Measurements from ENCODE around the gene NUDT15.

Gene NUDT15

DNA sequence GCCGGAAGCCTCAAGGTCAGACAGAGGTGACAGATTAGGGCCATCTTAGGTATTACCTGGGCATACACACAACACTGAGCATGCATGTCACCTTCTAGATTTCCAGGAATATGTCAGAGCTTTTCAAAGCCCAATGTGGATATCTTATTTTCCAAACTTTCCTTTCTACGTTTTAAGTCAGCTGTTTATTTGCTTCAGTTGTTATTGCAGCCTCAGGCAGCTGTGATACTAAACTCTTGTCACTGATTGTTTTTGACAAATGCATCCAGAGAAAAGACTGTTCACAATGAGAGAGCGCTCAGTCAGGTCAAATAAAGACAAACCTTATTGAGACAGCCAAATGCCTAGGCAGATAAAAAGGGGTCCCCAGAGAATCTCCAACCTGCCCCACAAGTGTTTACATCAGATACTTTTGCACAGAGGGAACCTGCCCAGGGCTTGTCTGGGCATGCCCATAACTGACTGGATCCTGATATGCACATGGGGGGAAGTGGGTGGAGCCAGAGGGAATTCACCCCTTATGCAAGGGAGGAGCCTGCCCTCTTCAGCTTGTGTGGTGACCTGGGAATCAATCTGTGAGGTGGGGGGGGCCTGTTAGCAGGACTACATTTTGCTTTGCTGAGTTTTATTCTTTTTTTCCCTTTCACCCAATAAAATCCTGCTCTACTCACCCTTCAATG lies 28.9 kb downstream of the NUDT15 start:
- Histone ChIP-seq H3K4me3 (ENCODE audit: low read depth in 1 of 5, low read length in 5 of 5) (no peak overlapping the region), H3K9ac (ENCODE audit: low read length in 5 of 5) (no peak overlapping the region), H3K27me3 (ENCODE audit: control insufficient read depth in 5 of 5, insufficient read depth in 4 of 5, low read length in 5 of 5) (no peaks in the 10 kb centered on the region), H3K36me3 (ENCODE audit: control insufficient read depth in 5 of 5, insufficient read depth in 5 of 5, low read length in 5 of 5) (peaks cover 21 to 44% (median 36%) of the 10 kb centered on the region in 5 donors), H3K4me1 (ENCODE audit: control insufficient read depth in 5 of 5, insufficient read depth in 5 of 5, low read length in 5 of 5) (no peaks in the 10 kb centered on the region), H3K27ac (ENCODE audit: low read depth, low read length) (no peak overlapping the region), H3K9me3 (ENCODE audit: control insufficient read depth in 5 of 5, low read length in 5 of 5) (peaks cover 18 to 41% (median 37%) of the 10 kb centered on the region in 5 donors)

DNA sequence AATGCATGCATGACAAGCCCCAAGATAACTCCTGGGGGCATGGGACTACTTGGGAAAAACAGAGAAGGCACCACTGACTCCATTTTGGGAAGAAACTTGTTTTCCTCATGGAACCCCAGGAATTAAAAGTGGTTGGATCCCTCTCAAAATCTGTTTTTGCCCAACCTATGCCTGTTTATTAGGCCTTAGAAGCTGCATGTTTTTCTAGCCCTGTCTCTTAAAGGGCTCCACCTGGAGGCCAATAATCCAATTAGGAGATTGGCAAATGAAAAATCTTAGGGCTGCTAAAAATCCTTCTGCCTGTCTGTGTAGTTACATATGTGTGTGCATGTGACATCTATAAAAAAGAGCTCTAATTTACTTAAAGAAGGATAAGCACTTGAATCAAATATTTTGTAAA lies 30.5 kb downstream of the NUDT15 start:
- Histone ChIP-seq H3K27ac (ENCODE audit: low read depth, low read length) (no peak overlapping the region), H3K9me3 (ENCODE audit: control insufficient read depth in 5 of 5, low read length in 5 of 5) (peaks cover 18 to 48% (median 38%) of the 10 kb centered on the region in 5 donors), H3K36me3 (ENCODE audit: control insufficient read depth in 5 of 5, insufficient read depth in 5 of 5, low read length in 5 of 5) (peaks cover 34 to 60% (median 52%) of the 10 kb centered on the region in 5 donors), H3K4me1 (ENCODE audit: control insufficient read depth in 5 of 5, insufficient read depth in 5 of 5, low read length in 5 of 5) (no peaks in the 10 kb centered on the region), H3K27me3 (ENCODE audit: control insufficient read depth in 5 of 5, insufficient read depth in 4 of 5, low read length in 5 of 5) (no peaks in the 10 kb centered on the region), H3K4me3 (ENCODE audit: low read depth in 1 of 5, low read length in 5 of 5) (peak overlapping the region in 2 of 5 donors; percentile 23 to 47), H3K9ac (ENCODE audit: low read length in 5 of 5) (no peak overlapping the region)

DNA sequence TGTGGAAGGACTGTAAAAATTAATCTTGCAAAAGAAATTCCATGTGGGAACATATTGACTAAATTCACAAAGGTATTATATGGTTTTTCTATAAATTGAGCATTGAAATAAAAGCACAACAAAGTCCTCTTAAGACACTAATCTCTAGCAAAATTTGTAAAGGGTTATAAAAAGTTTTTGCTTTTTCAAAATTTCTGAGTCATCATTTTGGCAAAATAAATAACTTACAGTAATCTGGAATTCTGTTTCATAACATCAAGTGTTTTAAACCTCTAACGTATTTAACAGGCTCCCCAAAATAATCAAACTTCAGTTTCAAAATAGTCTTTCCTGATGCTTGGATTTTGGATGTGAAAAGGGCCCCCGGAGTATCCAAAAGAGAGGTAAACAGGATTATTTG lies 31.4 kb downstream of the NUDT15 start:
- Histone ChIP-seq H3K36me3 (ENCODE audit: control insufficient read depth in 5 of 5, insufficient read depth in 5 of 5, low read length in 5 of 5) (peaks cover 39 to 67% (median 59%) of the 10 kb centered on the region in 5 donors), H3K4me1 (ENCODE audit: control insufficient read depth in 5 of 5, insufficient read depth in 5 of 5, low read length in 5 of 5) (no peaks in the 10 kb centered on the region)

DNA sequence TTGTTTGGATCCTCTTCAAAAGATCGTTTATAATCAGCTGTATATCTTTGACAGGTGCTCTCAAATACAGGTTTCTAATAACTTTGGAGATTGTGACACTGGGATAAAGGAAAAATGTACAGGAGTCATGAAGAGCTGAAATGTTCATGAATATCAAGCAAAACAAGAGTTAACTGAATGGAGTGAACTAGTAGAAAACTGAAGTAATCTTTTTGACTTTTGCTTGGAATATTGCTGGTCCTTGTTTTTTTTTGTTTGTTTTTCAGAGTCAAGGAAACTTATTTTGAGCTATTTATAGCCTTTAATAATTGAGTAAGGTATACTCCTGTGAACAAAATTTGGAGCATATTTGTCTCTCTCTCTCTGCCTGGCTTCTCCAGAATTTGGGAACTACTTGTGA lies 32.0 kb downstream of the NUDT15 start:
- no peaks in the 10 kb centered on the region for H3K27me3 ChIP-seq (ENCODE audit: control insufficient read depth in 5 of 5, insufficient read depth in 4 of 5, low read length in 5 of 5)
- no peak overlapping the region for H3K9ac ChIP-seq (ENCODE audit: low read length in 5 of 5)
- H3K4me1 ChIP-seq (ENCODE audit: control insufficient read depth in 5 of 5, insufficient read depth in 5 of 5, low read length in 5 of 5): no peaks in the 10 kb centered on the region
- H3K9me3 ChIP-seq (ENCODE audit: control insufficient read depth in 5 of 5, low read length in 5 of 5): peaks cover 18 to 48% (median 38%) of the 10 kb centered on the region in 5 donors
- H3K4me3 ChIP-seq (ENCODE audit: low read depth in 1 of 5, low read length in 5 of 5): no peak overlapping the region
- no peak overlapping the region for H3K27ac ChIP-seq (ENCODE audit: low read depth, low read length)
- peaks cover 44 to 72% (median 65%) of the 10 kb centered on the region in 5 donors for H3K36me3 ChIP-seq (ENCODE audit: control insufficient read depth in 5 of 5, insufficient read depth in 5 of 5, low read length in 5 of 5)

More for the DNA sequence above, 31.4 kb downstream of the NUDT15 start:
- Histone ChIP-seq H3K27me3 (ENCODE audit: control insufficient read depth in 5 of 5, insufficient read depth in 4 of 5, low read length in 5 of 5) (no peaks in the 10 kb centered on the region), H3K9me3 (ENCODE audit: control insufficient read depth in 5 of 5, low read length in 5 of 5) (peaks cover 18 to 48% (median 38%) of the 10 kb centered on the region in 5 donors), H3K27ac (ENCODE audit: low read depth, low read length) (no peak overlapping the region), H3K4me3 (ENCODE audit: low read depth in 1 of 5, low read length in 5 of 5) (no peak overlapping the region), H3K9ac (ENCODE audit: low read length in 5 of 5) (no peak overlapping the region)

DNA sequence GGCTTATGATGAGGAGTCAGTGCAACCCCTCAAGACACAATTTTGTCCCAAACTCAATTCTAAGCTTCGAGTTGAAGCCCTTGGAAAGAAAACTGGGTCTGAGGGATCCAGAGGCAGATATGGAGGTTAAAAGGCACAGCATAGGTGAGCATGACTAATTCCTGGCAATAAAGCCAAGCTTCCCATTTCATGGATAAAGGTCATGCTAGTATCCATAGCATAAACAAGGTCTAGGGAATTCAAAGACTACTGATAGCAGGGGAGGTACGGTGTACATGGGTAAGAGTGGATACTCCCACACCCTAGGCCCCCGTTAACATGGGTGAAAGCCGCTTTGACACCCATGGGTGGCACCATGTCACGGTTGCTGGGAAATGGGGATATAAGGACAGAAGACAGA lies 33.4 kb downstream of the NUDT15 start:
- Histone ChIP-seq H3K27ac (ENCODE audit: low read depth, low read length) (no peak overlapping the region), H3K36me3 (ENCODE audit: control insufficient read depth in 5 of 5, insufficient read depth in 5 of 5, low read length in 5 of 5) (peaks cover 52 to 77% (median 73%) of the 10 kb centered on the region in 5 donors), H3K4me1 (ENCODE audit: control insufficient read depth in 5 of 5, insufficient read depth in 5 of 5, low read length in 5 of 5) (no peaks in the 10 kb centered on the region), H3K9ac (ENCODE audit: low read length in 5 of 5) (no peak overlapping the region), H3K27me3 (ENCODE audit: control insufficient read depth in 5 of 5, insufficient read depth in 4 of 5, low read length in 5 of 5) (no peaks in the 10 kb centered on the region), H3K9me3 (ENCODE audit: control insufficient read depth in 5 of 5, low read length in 5 of 5) (peaks cover 18 to 48% (median 38%) of the 10 kb centered on the region in 5 donors), H3K4me3 (ENCODE audit: low read depth in 1 of 5, low read length in 5 of 5) (peak overlapping the region in 4 of 5 donors; percentile 22 to 46 (median 38))

DNA sequence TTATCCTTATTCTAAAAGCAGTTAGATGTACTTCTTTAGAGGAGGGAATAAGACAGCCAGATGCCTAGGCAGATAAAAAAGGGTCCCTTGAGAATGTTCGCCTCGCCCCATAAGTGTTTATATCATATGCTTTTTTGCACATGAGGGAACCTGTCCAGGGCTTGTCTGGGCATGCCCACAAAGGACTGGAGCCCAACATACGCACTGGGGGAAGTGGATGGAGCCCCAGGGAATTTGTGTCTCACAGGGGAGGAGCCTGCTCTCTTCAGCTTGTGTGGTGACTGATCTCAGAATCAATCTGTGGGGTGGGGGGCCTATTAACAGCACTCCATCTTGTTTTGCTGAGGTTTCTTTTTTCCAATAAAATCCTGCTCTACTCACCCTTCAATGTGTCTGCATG lies 34.8 kb downstream of the NUDT15 start:
- Histone ChIP-seq H3K9me3 (ENCODE audit: control insufficient read depth in 5 of 5, low read length in 5 of 5) (peaks cover 18 to 47% (median 38%) of the 10 kb centered on the region in 5 donors), H3K27me3 (ENCODE audit: control insufficient read depth in 5 of 5, insufficient read depth in 4 of 5, low read length in 5 of 5) (no peaks in the 10 kb centered on the region), H3K36me3 (ENCODE audit: control insufficient read depth in 5 of 5, insufficient read depth in 5 of 5, low read length in 5 of 5) (peaks cover 52 to 81% (median 76%) of the 10 kb centered on the region in 5 donors), H3K4me3 (ENCODE audit: low read depth in 1 of 5, low read length in 5 of 5) (peak overlapping the region in 1 of 5 donors; percentile 32), H3K27ac (ENCODE audit: low read depth, low read length) (no peak overlapping the region), H3K9ac (ENCODE audit: low read length in 5 of 5) (no peak overlapping the region), H3K4me1 (ENCODE audit: control insufficient read depth in 5 of 5, insufficient read depth in 5 of 5, low read length in 5 of 5) (no peaks in the 10 kb centered on the region)

DNA sequence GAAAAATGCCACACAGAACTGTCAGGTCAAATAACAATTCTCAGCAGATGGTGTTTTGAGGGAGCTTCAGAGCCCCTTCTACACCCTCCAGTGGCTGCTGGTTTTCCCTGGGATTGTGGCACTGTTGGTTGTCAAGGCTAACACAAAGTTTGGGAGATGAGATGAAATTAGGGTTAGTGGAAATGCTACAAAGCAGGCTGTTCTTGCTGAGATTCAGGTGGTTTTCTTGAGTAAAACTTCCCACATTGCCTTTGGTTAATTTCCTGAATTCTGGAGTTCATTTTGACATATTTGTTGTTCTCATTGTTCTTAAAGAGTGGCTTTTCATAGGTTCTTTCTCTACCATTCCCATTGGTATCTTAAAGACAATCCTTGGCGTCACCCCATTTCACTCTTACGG lies 35.3 kb downstream of the NUDT15 start:
- no peak overlapping the region for H3K4me3 ChIP-seq (ENCODE audit: low read depth in 1 of 5, low read length in 5 of 5)
- H3K27me3 ChIP-seq (ENCODE audit: control insufficient read depth in 5 of 5, insufficient read depth in 4 of 5, low read length in 5 of 5): no peaks in the 10 kb centered on the region
- peaks cover 15 to 42% (median 34%) of the 10 kb centered on the region in 5 donors for H3K9me3 ChIP-seq (ENCODE audit: control insufficient read depth in 5 of 5, low read length in 5 of 5)
- H3K36me3 ChIP-seq (ENCODE audit: control insufficient read depth in 5 of 5, insufficient read depth in 5 of 5, low read length in 5 of 5): peaks cover 50 to 77% (median 74%) of the 10 kb centered on the region in 5 donors
- no peak overlapping the region for H3K9ac ChIP-seq (ENCODE audit: low read length in 5 of 5)
- H3K4me1 ChIP-seq (ENCODE audit: control insufficient read depth in 5 of 5, insufficient read depth in 5 of 5, low read length in 5 of 5): no peaks in the 10 kb centered on the region
- H3K27ac ChIP-seq (ENCODE audit: low read depth, low read length): no peak overlapping the region

DNA sequence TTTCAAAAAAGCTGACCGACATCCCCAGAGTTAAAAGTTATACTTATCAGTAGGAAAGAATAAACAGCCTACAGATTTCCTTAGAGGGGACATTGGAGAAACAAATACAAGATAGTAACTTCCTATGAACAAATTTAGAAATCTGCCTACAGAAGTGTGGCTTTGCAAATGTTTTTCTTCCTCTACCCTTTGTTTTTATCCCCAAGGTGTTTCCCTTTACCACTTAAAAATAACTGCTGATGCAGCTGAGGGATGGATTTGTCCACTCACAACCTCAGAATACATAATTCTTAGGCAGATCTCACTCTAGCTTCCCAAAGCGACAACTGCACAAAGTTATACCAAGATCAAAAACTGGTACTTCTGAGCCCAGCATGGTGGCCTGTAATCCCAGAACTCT lies 36.5 kb downstream of the NUDT15 start:
- Histone ChIP-seq H3K27ac (ENCODE audit: low read depth, low read length) (no peak overlapping the region), H3K9me3 (ENCODE audit: control insufficient read depth in 5 of 5, low read length in 5 of 5) (peaks cover 10 to 31% (median 23%) of the 10 kb centered on the region in 5 donors), H3K4me1 (ENCODE audit: control insufficient read depth in 5 of 5, insufficient read depth in 5 of 5, low read length in 5 of 5) (no peaks in the 10 kb centered on the region), H3K9ac (ENCODE audit: low read length in 5 of 5) (no peak overlapping the region), H3K27me3 (ENCODE audit: control insufficient read depth in 5 of 5, insufficient read depth in 4 of 5, low read length in 5 of 5) (no peaks in the 10 kb centered on the region), H3K4me3 (ENCODE audit: low read depth in 1 of 5, low read length in 5 of 5) (no peak overlapping the region), H3K36me3 (ENCODE audit: control insufficient read depth in 5 of 5, insufficient read depth in 5 of 5, low read length in 5 of 5) (peaks cover 60 to 80% (median 76%) of the 10 kb centered on the region in 5 donors)

DNA sequence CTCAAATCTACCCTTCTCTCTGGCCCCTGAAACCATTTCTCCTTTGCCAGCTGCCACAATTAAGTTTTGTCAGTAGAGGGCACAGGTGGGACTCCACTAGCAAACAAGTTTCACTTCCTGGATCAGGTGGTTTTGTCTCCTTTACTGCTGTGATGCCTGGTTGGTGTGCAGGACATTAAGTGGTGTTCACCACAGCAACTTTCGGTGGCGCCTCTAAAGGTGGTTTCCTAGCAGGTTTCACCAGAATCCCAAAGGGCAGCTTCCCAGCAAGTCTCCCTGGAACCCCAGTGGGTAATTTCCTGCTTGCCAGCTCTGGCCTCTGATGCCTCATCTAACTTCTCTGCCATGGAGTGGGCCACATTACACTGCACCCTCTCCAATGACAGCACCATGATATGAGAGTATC lies 40.7 kb downstream of the NUDT15 start:
- H3K27me3 ChIP-seq (ENCODE audit: control insufficient read depth in 5 of 5, insufficient read depth in 4 of 5, low read length in 5 of 5): no peaks in the 10 kb centered on the region
- H3K9me3 ChIP-seq (ENCODE audit: control insufficient read depth in 5 of 5, low read length in 5 of 5): no peaks in the 10 kb centered on the region
- no peak overlapping the region for H3K9ac ChIP-seq (ENCODE audit: low read length in 5 of 5)
- peaks cover 68 to 90% (median 80%) of the 10 kb centered on the region in 5 donors for H3K36me3 ChIP-seq (ENCODE audit: control insufficient read depth in 5 of 5, insufficient read depth in 5 of 5, low read length in 5 of 5)
- H3K27ac ChIP-seq (ENCODE audit: low read depth, low read length): no peak overlapping the region
- H3K4me1 ChIP-seq (ENCODE audit: control insufficient read depth in 5 of 5, insufficient read depth in 5 of 5, low read length in 5 of 5): no peaks in the 10 kb centered on the region
- no peak overlapping the region for H3K4me3 ChIP-seq (ENCODE audit: low read depth in 1 of 5, low read length in 5 of 5)

DNA sequence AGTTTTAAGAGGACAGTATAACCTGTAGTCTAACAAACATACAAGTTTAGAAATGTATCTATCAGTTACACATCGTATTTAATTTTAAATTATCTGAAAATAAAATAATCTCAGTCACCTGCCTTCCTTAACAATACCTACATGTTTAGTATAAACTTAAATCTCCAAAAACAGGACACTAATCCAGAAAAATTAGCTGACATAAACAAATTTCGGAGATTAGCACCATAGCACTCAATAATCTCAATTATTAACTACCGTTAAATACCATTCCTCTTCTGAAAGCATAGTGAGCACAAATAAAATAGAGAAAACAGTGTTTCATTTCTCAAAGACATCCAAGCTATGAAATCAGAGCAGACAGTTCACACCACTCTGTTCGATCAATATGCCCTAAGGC lies 44.2 kb downstream of the NUDT15 start:
- Histone ChIP-seq H3K27me3 (ENCODE audit: control insufficient read depth in 5 of 5, insufficient read depth in 4 of 5, low read length in 5 of 5) (no peaks in the 10 kb centered on the region), H3K4me1 (ENCODE audit: control insufficient read depth in 5 of 5, insufficient read depth in 5 of 5, low read length in 5 of 5) (no peaks in the 10 kb centered on the region), H3K9me3 (ENCODE audit: control insufficient read depth in 5 of 5, low read length in 5 of 5) (no peaks in the 10 kb centered on the region), H3K27ac (ENCODE audit: low read depth, low read length) (no peak overlapping the region), H3K36me3 (ENCODE audit: control insufficient read depth in 5 of 5, insufficient read depth in 5 of 5, low read length in 5 of 5) (peaks cover 53 to 74% (median 62%) of the 10 kb centered on the region in 5 donors), H3K9ac (ENCODE audit: low read length in 5 of 5) (no peak overlapping the region), H3K4me3 (ENCODE audit: low read depth in 1 of 5, low read length in 5 of 5) (no peak overlapping the region)

Measured in subcutaneous abdominal adipose tissue (tissue), 5 donors.